Measurements from ENCODE around the gene TPO.

GRCh38 chr2:1450915-1451314 is 37.7 kb downstream of the TPO start:
- no peak for TF ChIP-seq CTCF (IDR thresholded peaks at IDR 0.05)
- TF ChIP-seq POLR2A (IDR thresholded peaks at IDR 0.05): no peak

Measured in thyroid gland (tissue), 4 donors.